Renal cortical epithelial cell (primary cell): Measurements from ENCODE around the gene ZNF396. TPM values are rescaled to one million over a fixed set of nuclear protein-coding genes. Genes with fewer than 3 reads are reported as not detected.

Experiments
- DNase-seq: peaks from one replicate; pipeline ENCODE4 v3.0.0-alpha.2; 2011; ENCODE audit warnings: low read depth
- total RNA-seq: library from RNA; depleted of rRNA; stranded (reverse); fragments of >200 nt; gene quantifications from 2 replicates; pipeline ENCODE4 v1.2.3, GENCODE V29; 2014

The ZNF396 gene
- 2.1 and 6.0 TPM in 2 replicates for total RNA-seq

- peak; percentile 32 for DNase-seq
Observed at GRCh38 chr18:35376742-35377695, at the start of gene ZNF396. ZNF396 (minus strand) TSS chr18:35377337; CDS start chr18:35374292, 3,045 bp downstream.

- no peak for DNase-seq
Observed at GRCh38 chr18:35426786-35427185, 49.6 kb upstream of the ZNF396 start.

- DNase-seq, result no peak
Observed at GRCh38 chr18:35424356-35424755, 47.2 kb upstream of the ZNF396 start.

- DNase-seq, result no peak
Observed at GRCh38 chr18:35422237-35422636, 45.1 kb upstream of the ZNF396 start.

- DNase-seq, result no peak
Observed at GRCh38 chr18:35418610-35419009, 41.5 kb upstream of the ZNF396 start.

- no peak for DNase-seq
Observed at GRCh38 chr18:35417223-35417622, 40.1 kb upstream of the ZNF396 start.

GRCh38 chr18:35415511-35416073, 38.5 kb upstream of the ZNF396 start:
- no peak for DNase-seq

GRCh38 chr18:35413163-35413511, 36.0 kb upstream of the ZNF396 start:
- DNase-seq, result no peak

GRCh38 chr18:35411625-35412351, 34.7 kb upstream of the ZNF396 start:
- no peak for DNase-seq

GRCh38 chr18:35410561-35410960, 33.4 kb upstream of the ZNF396 start:
- peak; percentile 8 for DNase-seq

- no peak for DNase-seq
Observed at GRCh38 chr18:35409911-35410310, 32.8 kb upstream of the ZNF396 start.

- DNase-seq, result peak; percentile 2
Observed at GRCh38 chr18:35408843-35409261, 31.7 kb upstream of the ZNF396 start.

- DNase-seq, result peak; percentile 64
Observed at GRCh38 chr18:35407871-35408481, 30.8 kb upstream of the ZNF396 start.

- DNase-seq, result no peak
Observed at GRCh38 chr18:35406666-35407065, 29.5 kb upstream of the ZNF396 start.

- no peak for DNase-seq
Observed at GRCh38 chr18:35397976-35398375, 20.8 kb upstream of the ZNF396 start.

GRCh38 chr18:35393716-35394115, 16.6 kb upstream of the ZNF396 start:
- DNase-seq, result no peak

GRCh38 chr18:35392375-35392774, 15.2 kb upstream of the ZNF396 start:
- no peak for DNase-seq

GRCh38 chr18:35390951-35391700, 14.0 kb upstream of the ZNF396 start:
- no peak for DNase-seq

- DNase-seq, result no peak
Observed at GRCh38 chr18:35389095-35389618, 12.0 kb upstream of the ZNF396 start.

- no peak for DNase-seq
Observed at GRCh38 chr18:35387152-35387571, 10.0 kb upstream of the ZNF396 start.

GRCh38 chr18:35386600-35387100, 9.5 kb upstream of the ZNF396 start:
- peak; percentile 81 for DNase-seq
